Natural killer cell (primary cell): Measurements from ENCODE around the gene NF1. TPM values are rescaled to one million over a fixed set of nuclear protein-coding genes. Genes with fewer than 3 reads are reported as not detected.

Source experiments
- ATAC-seq, 3 donors: fragments of 150-1000 bp in 2 of 3; fragments of 200-7000 bp in 1 of 3; cut with Tn5 transposase; 1 replicate in 1 of 3; 2 replicates in 2 of 3; pipeline ENCODE4 v1.10.0; 2021; ENCODE audit warnings: mild to moderate bottlenecking in 2 of 3, moderate library complexity in 2 of 3
- DNase-seq, 2 donors: peaks; one replicate each; pipeline versions ENCODE4 v3.0.0 to v3.0.0-alpha.2; 2013 to 2021; ENCODE audit warnings: mixed read lengths in 1 of 2
- H3K27ac ChIP-seq: one replicate; pipeline ENCODE4 v1.5.1; 2013; ENCODE audit warnings: mild to moderate bottlenecking, low read length
- H3K27me3 ChIP-seq: one replicate; pipeline ENCODE4 v1.6.1; 2013; ENCODE audit warnings: low read length; ENCODE audit not compliant: control insufficient read depth, insufficient read depth
- H3K36me3 ChIP-seq: one replicate; pipeline ENCODE4 v1.6.1; 2013; ENCODE audit warnings: low read length; ENCODE audit not compliant: control insufficient read depth, insufficient read depth
- H3K4me1 ChIP-seq: one replicate; pipeline ENCODE4 v1.6.1; 2013; ENCODE audit warnings: low read length; ENCODE audit not compliant: control insufficient read depth, insufficient read depth
- H3K4me3 ChIP-seq: one replicate; pipeline ENCODE4 v1.5.1; 2013; ENCODE audit warnings: low read length
- H3K9me3 ChIP-seq: one replicate; pipeline ENCODE4 v1.6.1; 2013; ENCODE audit warnings: low read length; ENCODE audit not compliant: control insufficient read depth, insufficient read depth
- H3K27ac Mint-ChIP-seq, 2 donors: one replicate each; pipeline ENCODE4 v1.8.0; 2022; ENCODE audit warnings: mild to moderate bottlenecking in 2 of 2, mixed read lengths in 2 of 2, moderate library complexity in 1 of 2
- H3K27me3 Mint-ChIP-seq, 2 donors: one replicate each; pipeline ENCODE4 v1.8.0; 2022; ENCODE audit warnings: low read depth in 2 of 2, mixed read lengths in 2 of 2
- H3K36me3 Mint-ChIP-seq: one replicate; pipeline ENCODE4 v1.8.0; 2022; ENCODE audit warnings: mixed read lengths
- H3K4me1 Mint-ChIP-seq, 2 donors: one replicate each; pipeline ENCODE4 v1.8.0; 2022; ENCODE audit warnings: mixed read lengths in 2 of 2
- H3K4me3 Mint-ChIP-seq: one replicate; pipeline ENCODE4 v1.8.0; 2022; ENCODE audit warnings: mild to moderate bottlenecking, moderate library complexity, mixed read lengths
- H3K9me3 Mint-ChIP-seq, 2 donors: one replicate each; pipeline ENCODE4 v1.8.0; 2022; ENCODE audit warnings: mixed read lengths in 2 of 2
- CTCF ChIP-seq: fragments of 200-600 bp; IDR thresholded peaks from one replicate; pipeline ENCODE4 v1.8.0; 2022; ENCODE audit warnings: antibody characterized with exemption
- WGBS: methylation state at CpG from one replicate; pipeline ENCODE4 v1.1.7; 2013; ENCODE audit warnings: missing lambda C conversion rate; ENCODE audit not compliant: insufficient coverage; 5-methylcytosine and 5-hydroxymethylcytosine counted together
- intact Hi-C: fragments of 100-400 bp; cut with micrococcal nuclease; formaldehyde crosslinking; loops from one replicate; pipeline ENCODE4 v1.14.2; 2022
- total RNA-seq, 4 donors: library from RNA; stranded (reverse); fragments of 120-200 nt in 1 of 4; gene quantifications; one replicate each; pipeline versions ENCODE4 v1.2.3 to v1.2.4, GENCODE V29; 2013 to 2022

The NF1 gene
- total RNA-seq, 3 donors from 2014 or later (not counting 1 experiment from before 2014, with no cell fraction given): 30.3 to 40.7 (median 38.8) TPM

GRCh38 chr17:31390426-31390747, 295.6 kb downstream of the NF1 start:
- Mint-ChIP-seq H3K36me3 (peaks cover 6% of the 10 kb centered on the region), H3K4me3 (peak overlapping the region; percentile 88), H3K27ac (no peak overlapping the region), H3K27me3 (peaks cover 41 to 45% of the 10 kb centered on the region in 2 donors), H3K9me3 (no peaks in the 10 kb centered on the region), H3K4me1 (peaks cover 10 to 24% of the 10 kb centered on the region in 2 donors)
- Histone ChIP-seq H3K4me1 (peaks cover 15% of the 10 kb centered on the region), H3K9me3 (no peaks in the 10 kb centered on the region), H3K36me3 (no peaks in the 10 kb centered on the region), H3K27ac (no peak overlapping the region), H3K27me3 (peaks cover 23% of the 10 kb centered on the region), H3K4me3 (no peak overlapping the region)
- 89% methylated on average over 8 of the region's 8 CpGs for WGBS
- intact Hi-C loops: no loop called here
- no peak for TF ChIP-seq CTCF
- ATAC-seq: no peak
- DNase-seq: no peak

GRCh38 chr17:31390748-31391495, 296.1 kb downstream of the NF1 start:
- Mint-ChIP-seq H3K27me3 (peaks cover 47 to 48% of the 10 kb centered on the region in 2 donors), H3K36me3 (peaks cover 6% of the 10 kb centered on the region), H3K27ac (no peak overlapping the region), H3K4me3 (peak overlapping the region; percentile 88), H3K4me1 (peaks cover 10 to 24% of the 10 kb centered on the region in 2 donors), H3K9me3 (no peaks in the 10 kb centered on the region)
- Histone ChIP-seq H3K4me3 (no peak overlapping the region), H3K4me1 (peaks cover 15% of the 10 kb centered on the region), H3K9me3 (no peaks in the 10 kb centered on the region), H3K36me3 (no peaks in the 10 kb centered on the region), H3K27me3 (peaks cover 23% of the 10 kb centered on the region), H3K27ac (no peak overlapping the region)
- no peak for TF ChIP-seq CTCF
- 18% methylated on average over 56 of the region's 56 CpGs for WGBS
- intact Hi-C loops: no loop called here
- peak in 2 of 3 donors; percentile 8 to 21 for ATAC-seq
- no peak for DNase-seq

- peak in 1 of 2 donors; percentile 45 for DNase-seq
- Histone ChIP-seq H3K4me1 (peaks cover 15% of the 10 kb centered on the region), H3K27ac (no peak within 1 kb of the TSS), H3K4me3 (no peak within 1 kb of the TSS), H3K27me3 (peaks cover 23% of the 10 kb centered on the region), H3K36me3 (no peaks in the 10 kb centered on the region), H3K9me3 (no peaks in the 10 kb centered on the region)
- peak within 1 kb of the TSS; percentile 88 for H3K4me3 Mint-ChIP-seq
- no peaks in the 10 kb centered on the region for H3K9me3 Mint-ChIP-seq
- H3K27ac Mint-ChIP-seq: no peak within 1 kb of the TSS
- peaks cover 6% of the 10 kb centered on the region for H3K36me3 Mint-ChIP-seq
- intact Hi-C loops: no loop called here
- peaks cover 10 to 24% of the 10 kb centered on the region in 2 donors for H3K4me1 Mint-ChIP-seq
- peaks cover 47 to 52% of the 10 kb centered on the region in 2 donors for H3K27me3 Mint-ChIP-seq
- ATAC-seq: peak; percentile 45 to 62 (median 54)
- under 1% methylated on average over 58 of the region's 69 CpGs for whole genome bisulfite sequencing
- no peak for TF ChIP-seq CTCF
Measured at GRCh38 chr17:31391496-31391949, 296.7 kb downstream of the NF1 start, which contains the start of gene RAB11FIP4. RAB11FIP4 (plus strand) TSS chr17:31391675; CDS start chr17:31391853, 178 bp downstream.
